GM12878 (cell line): Measurements from ENCODE around the gene CCDC78. TPM values are rescaled to one million over a fixed set of nuclear protein-coding genes. Genes with fewer than 3 reads are reported as not detected.

Source experiments
- BCLAF1 ChIP-seq: fragments of 450-650 bp; IDR thresholded peaks from 2 replicates; pipeline ENCODE4 v1.6.1; 2017; ENCODE audit warnings: antibody characterized with exemption, mild to moderate bottlenecking, moderate library complexity
- CEBPZ ChIP-seq: fragments of 150-350 bp; IDR thresholded peaks from 2 replicates; pipeline ENCODE4 v1.6.1; 2016; ENCODE audit warnings: low read depth, low read length
- DPF2 ChIP-seq: fragments of 450-650 bp; IDR thresholded peaks from 2 replicates; pipeline ENCODE4 v1.6.1; 2017; ENCODE audit warnings: mild to moderate bottlenecking
- E2F4 ChIP-seq: IDR thresholded peaks from 2 replicates; pipeline ENCODE4 v1.6.1; 2012; ENCODE audit warnings: low read depth, low read length, improper control_type of control experiment
- GATAD2B ChIP-seq: fragments of 450-650 bp; conservative IDR thresholded peaks from 2 replicates; pipeline ENCODE4 v1.6.1; 2017; ENCODE audit warnings: low read depth, mild to moderate bottlenecking, moderate library complexity
- HDAC6 ChIP-seq: fragments of 200-600 bp; sonication (generic); IDR thresholded peaks from one replicate; pipeline ENCODE4 v1.8.0; 2017; ENCODE audit warnings: antibody characterized with exemption; ENCODE audit not compliant: unreplicated experiment
- IRF5 ChIP-seq: fragments of 450-650 bp; IDR thresholded peaks from 2 replicates; pipeline ENCODE4 v1.6.1; 2017; ENCODE audit warnings: borderline replicate concordance
- RB1 ChIP-seq: fragments of 450-650 bp; formaldehyde crosslinking; IDR thresholded peaks from 2 replicates; pipeline ENCODE4 v1.6.1; 2017; ENCODE audit warnings: mild to moderate bottlenecking, borderline replicate concordance
- polyA plus RNA-seq, 11 experiments: library from polyadenylated mRNA; depleted of rRNA in 4 of 11; unstranded in 6 of 11; stranded (reverse) in 5 of 11; fragments of >200 nt; fragmentation: Nextera tagmentation in 4 of 11; fragmentation: Illumina TruSeq in 1 of 11; extraction: Ambion mirVana in 4 of 11; extraction: Trizol in 1 of 11; gene quantifications; 1 replicate in 1 of 11; 2 replicates in 10 of 11; pipeline versions ENCODE4 v1.2.1 to v1.2.3, GENCODE V29; 2011 to 2016; ENCODE audit warnings: inconsistent platforms in 2 of 11, missing spikeins in 2 of 11, low read depth in 1 of 11
- total RNA-seq, 4 experiments: library from RNA; depleted of rRNA in 3 of 4; stranded (reverse); fragments of >200 nt in 3 of 4; fragmentation: Illumina TruSeq in 1 of 4; extraction: Trizol in 1 of 4; gene quantifications; 2 replicates each; pipeline versions ENCODE4 v1.2.1 to v1.2.3, GENCODE V29; 2013 to 2021

Gene CCDC78
- total and polyA plus RNA-seq, 10 of the 15 experiments (the other 5 are each of a cell fraction or from before 2014, with no cell fraction given), result 0.10 to 26.2 (median 5.4) TPM

- no peak for TF ChIP-seq CEBPZ
- no peak for TF ChIP-seq BCLAF1
- TF ChIP-seq RB1, result no peak
- TF ChIP-seq DPF2, result no peak
- 0 out of 2 replicates have a peak, but pooled peaks have one; percentile 52 for TF ChIP-seq GATAD2B
- TF ChIP-seq IRF5, result no peak
- TF ChIP-seq E2F4, result no peak
- no peak for TF ChIP-seq HDAC6
Measured at GRCh38 chr16:719815-720446, 6.3 kb downstream of the CCDC78 start (continued).
